ENCODE results near the gene EXOC3.

Gene EXOC3

GRCh38 chr5:464446-464842 is 21.5 kb downstream of the EXOC3 start:
- no peaks in the 10 kb centered on the region for H3K9me3 ChIP-seq (ENCODE audit: insufficient read depth, low read length)
- H3K36me3 ChIP-seq (replicated peaks; ENCODE audit: low read depth, low read length): peaks cover 22% of the 10 kb centered on the region
- H2AFZ ChIP-seq (ENCODE audit: low read depth, low read length): no peak overlapping the region
- no peak overlapping the region for H3K27ac ChIP-seq (ENCODE audit: low read length)
- no peaks in the 10 kb centered on the region for H3K27me3 ChIP-seq (ENCODE audit: low read depth, low read length)
- H4K20me1 ChIP-seq (ENCODE audit: insufficient read depth, low read length): no peaks in the 10 kb centered on the region
- TF ChIP-seq, protein P1, sequence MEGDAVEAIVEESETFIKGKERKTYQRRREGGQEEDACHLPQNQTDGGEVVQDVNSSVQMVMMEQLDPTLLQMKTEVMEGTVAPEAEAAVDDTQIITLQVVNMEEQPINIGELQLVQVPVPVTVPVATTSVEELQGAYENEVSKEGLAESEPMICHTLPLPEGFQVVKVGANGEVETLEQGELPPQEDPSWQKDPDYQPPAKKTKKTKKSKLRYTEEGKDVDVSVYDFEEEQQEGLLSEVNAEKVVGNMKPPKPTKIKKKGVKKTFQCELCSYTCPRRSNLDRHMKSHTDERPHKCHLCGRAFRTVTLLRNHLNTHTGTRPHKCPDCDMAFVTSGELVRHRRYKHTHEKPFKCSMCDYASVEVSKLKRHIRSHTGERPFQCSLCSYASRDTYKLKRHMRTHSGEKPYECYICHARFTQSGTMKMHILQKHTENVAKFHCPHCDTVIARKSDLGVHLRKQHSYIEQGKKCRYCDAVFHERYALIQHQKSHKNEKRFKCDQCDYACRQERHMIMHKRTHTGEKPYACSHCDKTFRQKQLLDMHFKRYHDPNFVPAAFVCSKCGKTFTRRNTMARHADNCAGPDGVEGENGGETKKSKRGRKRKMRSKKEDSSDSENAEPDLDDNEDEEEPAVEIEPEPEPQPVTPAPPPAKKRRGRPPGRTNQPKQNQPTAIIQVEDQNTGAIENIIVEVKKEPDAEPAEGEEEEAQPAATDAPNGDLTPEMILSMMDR (IDR thresholded peaks at IDR 0.05; ENCODE audit: low read depth, low read length): no peak
- TF ChIP-seq EZH2phosphoT487 (IDR thresholded peaks at IDR 0.05; ENCODE audit: low read depth): no peak
- H3K9ac ChIP-seq (ENCODE audit: low read length): no peak overlapping the region
- H3K4me3 ChIP-seq (ENCODE audit: low read length): no peak overlapping the region
- H3K4me2 ChIP-seq (ENCODE audit: low read length): no peak overlapping the region
- peaks cover 12% of the 10 kb centered on the region for H3K79me2 ChIP-seq (ENCODE audit: low read length)
- peaks cover 8% of the 10 kb centered on the region for H3K4me1 ChIP-seq (ENCODE audit: low read length)

DNA sequence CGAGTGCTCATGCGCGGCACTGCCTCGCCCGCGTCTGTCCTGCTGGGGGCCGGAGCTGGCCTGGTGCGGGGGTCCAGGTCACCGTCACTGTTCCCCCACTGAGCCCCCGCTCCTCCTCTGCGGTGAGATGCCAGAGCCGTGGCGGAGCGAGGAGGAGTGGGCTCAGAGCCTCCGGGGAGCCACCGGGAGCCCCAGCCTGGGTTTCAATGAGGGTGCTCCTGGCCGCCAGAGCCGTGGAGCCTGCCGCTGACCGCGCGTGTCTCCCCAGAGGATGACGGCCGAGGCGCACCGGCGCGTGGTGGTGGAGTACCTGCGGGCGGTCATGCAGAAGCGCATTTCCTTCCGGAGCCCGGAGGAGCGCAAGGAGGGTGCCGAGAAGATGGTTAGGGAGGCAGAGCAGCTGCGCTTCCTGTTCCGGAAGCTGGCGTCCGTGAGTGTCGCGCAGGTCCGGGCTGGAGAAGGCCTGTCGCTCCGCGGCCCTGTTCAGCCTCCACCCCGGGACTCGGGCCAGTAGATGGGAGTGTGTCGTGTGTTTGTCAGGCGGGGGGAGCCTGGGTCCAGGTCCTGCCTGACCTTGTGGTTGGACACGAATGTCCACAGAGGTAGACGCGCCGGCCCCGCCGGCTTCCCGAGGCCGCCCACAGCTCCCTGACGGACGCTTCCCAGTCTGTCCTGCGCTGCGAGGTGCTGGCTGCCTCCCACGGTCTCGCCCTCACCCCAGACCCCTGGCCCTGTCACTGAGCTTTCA is 22.0 kb downstream of the EXOC3 start:
- H3K4me2 ChIP-seq (ENCODE audit: low read length): no peak overlapping the region
- H3K79me2 ChIP-seq (ENCODE audit: low read length): peaks cover 7% of the 10 kb centered on the region
- no peak overlapping the region for H3K4me3 ChIP-seq (ENCODE audit: low read length)

GRCh38 chr5:465591-466403 is 22.8 kb downstream of the EXOC3 start:
- Histone ChIP-seq H4K20me1 (ENCODE audit: insufficient read depth, low read length) (no peaks in the 10 kb centered on the region), H3K36me3 (replicated peaks; ENCODE audit: low read depth, low read length) (peaks cover 10% of the 10 kb centered on the region), H3K4me2 (ENCODE audit: low read length) (no peak overlapping the region), H3K27me3 (ENCODE audit: low read depth, low read length) (no peaks in the 10 kb centered on the region), H3K4me3 (ENCODE audit: low read length) (no peak overlapping the region), H3K9me3 (ENCODE audit: insufficient read depth, low read length) (no peaks in the 10 kb centered on the region), H2AFZ (ENCODE audit: low read depth, low read length) (no peak overlapping the region), H3K9ac (ENCODE audit: low read length) (no peak overlapping the region), H3K27ac (ENCODE audit: low read length) (no peak overlapping the region), H3K79me2 (ENCODE audit: low read length) (peaks cover 5% of the 10 kb centered on the region), H3K4me1 (ENCODE audit: low read length) (peaks cover 5% of the 10 kb centered on the region)
- TF ChIP-seq EZH2phosphoT487 (IDR thresholded peaks at IDR 0.05; ENCODE audit: low read depth): no peak
- TF ChIP-seq, protein P1 (IDR thresholded peaks at IDR 0.05; ENCODE audit: low read depth, low read length): no peak

More for the DNA sequence above, 22.0 kb downstream of the EXOC3 start:
- H3K9me3 ChIP-seq (ENCODE audit: insufficient read depth, low read length): no peaks in the 10 kb centered on the region
- H3K27ac ChIP-seq (ENCODE audit: low read length): no peak overlapping the region
- no peak overlapping the region for H3K9ac ChIP-seq (ENCODE audit: low read length)
- peaks cover 3% of the 10 kb centered on the region for H3K4me1 ChIP-seq (ENCODE audit: low read length)
- TF ChIP-seq EZH2phosphoT487 (IDR thresholded peaks at IDR 0.05; ENCODE audit: low read depth): no peak
- TF ChIP-seq, protein P1 (IDR thresholded peaks at IDR 0.05; ENCODE audit: low read depth, low read length): no peak
- peaks cover 18% of the 10 kb centered on the region for H3K36me3 ChIP-seq (replicated peaks; ENCODE audit: low read depth, low read length)
- no peaks in the 10 kb centered on the region for H4K20me1 ChIP-seq (ENCODE audit: insufficient read depth, low read length)
- H2AFZ ChIP-seq (ENCODE audit: low read depth, low read length): no peak overlapping the region
- no peaks in the 10 kb centered on the region for H3K27me3 ChIP-seq (ENCODE audit: low read depth, low read length)

- H3K9me3 ChIP-seq (ENCODE audit: insufficient read depth, low read length): no peaks in the 10 kb centered on the region
- no peak overlapping the region for H3K4me2 ChIP-seq (ENCODE audit: low read length)
- H3K27me3 ChIP-seq (ENCODE audit: low read depth, low read length): no peaks in the 10 kb centered on the region
- no peak overlapping the region for H3K9ac ChIP-seq (ENCODE audit: low read length)
- H3K4me1 ChIP-seq (ENCODE audit: low read length): peaks cover 14% of the 10 kb centered on the region
- no peaks in the 10 kb centered on the region for H4K20me1 ChIP-seq (ENCODE audit: insufficient read depth, low read length)
- TF ChIP-seq, protein P1 (IDR thresholded peaks at IDR 0.05; ENCODE audit: low read depth, low read length): no peak
- no peak for TF ChIP-seq EZH2phosphoT487 (IDR thresholded peaks at IDR 0.05; ENCODE audit: low read depth)
- peaks cover 12% of the 10 kb centered on the region for H3K36me3 ChIP-seq (replicated peaks; ENCODE audit: low read depth, low read length)
- no peak overlapping the region for H3K27ac ChIP-seq (ENCODE audit: low read length)
- H3K4me3 ChIP-seq (ENCODE audit: low read length): no peak overlapping the region
- H3K79me2 ChIP-seq (ENCODE audit: low read length): peaks cover 15% of the 10 kb centered on the region
- H2AFZ ChIP-seq (ENCODE audit: low read depth, low read length): no peak overlapping the region
Measured at GRCh38 chr5:466661-467310, 23.8 kb downstream of the EXOC3 start.
